BLaER1 (cell line): ENCODE data around the gene HOXC11.

Source experiments
- H3K27ac ChIP-seq: shearing (Covaris generic); formaldehyde crosslinking; 2 replicates; pipeline ENCODE4 v1.8.1; 2022
- H3K27me3 ChIP-seq: shearing (Covaris generic); formaldehyde crosslinking; 2 replicates; pipeline ENCODE4 v1.8.1; 2022
- H3K36me3 ChIP-seq: shearing (Covaris generic); formaldehyde crosslinking; 2 replicates; pipeline ENCODE4 v1.8.1; 2022
- H3K4me1 ChIP-seq: shearing (Covaris generic); formaldehyde crosslinking; 2 replicates; pipeline ENCODE4 v1.8.1; 2022
- H3K4me2 ChIP-seq: shearing (Covaris generic); formaldehyde crosslinking; 2 replicates; pipeline ENCODE4 v1.8.1; 2022
- H3K4me3 ChIP-seq: shearing (Covaris generic); formaldehyde crosslinking; 2 replicates; pipeline ENCODE4 v1.8.1; 2022
- H3K9ac ChIP-seq: shearing (Covaris generic); formaldehyde crosslinking; 2 replicates; pipeline ENCODE4 v1.8.1; 2022
- H3K9me3 ChIP-seq: shearing (Covaris generic); formaldehyde crosslinking; 2 replicates; pipeline ENCODE4 v1.8.1; 2022
- H4K20me1 ChIP-seq: shearing (Covaris generic); formaldehyde crosslinking; 2 replicates; pipeline ENCODE4 v1.8.1; 2022
- Cebpa-rat ChIP-seq: shearing (Covaris generic); IDR thresholded peaks from 2 replicates; pipeline ENCODE4 v1.8.1; 2022

Gene HOXC11

DNA sequence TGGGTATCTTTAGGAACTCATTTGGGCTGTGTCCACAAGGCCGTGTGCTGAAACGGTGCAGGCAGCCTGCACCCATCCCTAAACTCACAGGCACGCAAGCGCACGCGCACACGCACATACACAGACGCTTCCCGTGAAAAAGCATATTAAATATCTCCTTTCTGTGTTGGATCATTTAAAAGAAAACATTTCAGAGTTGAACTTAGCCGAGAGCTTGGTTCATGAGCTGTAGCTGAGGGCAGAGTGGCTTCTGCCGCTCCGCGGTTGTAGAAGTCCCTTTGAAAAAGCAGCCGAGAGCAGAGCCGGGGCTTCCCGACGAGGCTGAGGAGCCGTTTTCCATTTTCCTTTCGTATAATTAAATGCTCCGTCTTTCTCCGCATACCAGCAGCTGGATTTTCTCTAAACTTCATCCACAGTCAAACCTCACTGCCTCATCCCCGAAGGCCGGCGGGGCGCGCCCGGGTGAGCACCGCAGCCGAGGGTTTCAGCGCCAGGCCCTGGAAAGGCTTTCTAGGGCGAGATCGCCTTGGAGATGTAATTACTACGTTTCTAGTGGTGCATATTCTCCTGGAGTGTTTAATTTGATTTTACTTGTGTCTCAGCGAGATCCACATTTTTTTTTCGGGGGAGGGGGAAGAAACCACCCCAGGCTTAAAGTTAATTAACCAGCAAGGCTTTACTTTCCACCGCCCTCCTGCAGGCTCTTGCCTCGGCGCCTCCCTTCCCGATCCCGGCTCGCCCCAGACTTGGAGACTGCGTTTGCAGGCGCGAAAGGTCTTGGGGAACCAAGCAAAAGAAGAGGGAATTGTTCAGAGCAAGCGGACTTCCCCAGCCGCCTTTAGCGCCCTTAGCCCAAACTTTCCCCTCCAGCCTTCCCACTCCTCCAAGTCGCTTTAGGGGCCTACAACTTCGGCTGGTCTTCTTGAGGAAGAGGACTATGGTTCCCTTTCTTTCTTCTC, 37.3 kb upstream of the HOXC11 start:
- TF ChIP-seq Cebpa-rat = no peak
- no peaks in the 10 kb centered on the region for H3K36me3 ChIP-seq
- peaks cover 92% of the 10 kb centered on the region for H4K20me1 ChIP-seq
- H3K4me2 ChIP-seq = no peak overlapping the region
- no peak overlapping the region for H3K27ac ChIP-seq
- H3K4me1 ChIP-seq = no peaks in the 10 kb centered on the region
- H3K9me3 ChIP-seq = peaks cover 44% of the 10 kb centered on the region
- peaks cover 100% of the 10 kb centered on the region for H3K27me3 ChIP-seq
- H3K9ac ChIP-seq = no peak overlapping the region
- no peak overlapping the region for H3K4me3 ChIP-seq

DNA sequence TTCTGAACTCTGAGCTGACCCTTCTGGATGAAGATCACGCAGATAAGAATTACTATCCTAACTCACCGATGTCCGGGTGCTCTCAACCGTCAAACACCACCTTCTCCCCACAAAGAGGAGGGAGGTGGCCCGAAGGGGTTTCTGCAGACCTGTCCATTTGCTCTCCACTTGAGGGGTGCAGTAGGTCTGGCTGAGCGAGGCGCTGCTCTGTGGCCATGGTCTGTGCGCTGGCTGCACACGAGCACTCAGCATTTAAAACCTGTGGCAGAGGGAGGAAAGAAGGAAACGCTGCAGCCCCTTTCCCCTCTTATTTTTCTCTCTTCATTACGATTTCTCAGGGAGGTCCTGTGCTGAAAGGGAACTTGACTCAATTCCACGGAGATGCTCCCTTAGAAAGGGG, 35.8 kb upstream of the HOXC11 start:
- peaks cover 100% of the 10 kb centered on the region for H3K27me3 ChIP-seq

DNA sequence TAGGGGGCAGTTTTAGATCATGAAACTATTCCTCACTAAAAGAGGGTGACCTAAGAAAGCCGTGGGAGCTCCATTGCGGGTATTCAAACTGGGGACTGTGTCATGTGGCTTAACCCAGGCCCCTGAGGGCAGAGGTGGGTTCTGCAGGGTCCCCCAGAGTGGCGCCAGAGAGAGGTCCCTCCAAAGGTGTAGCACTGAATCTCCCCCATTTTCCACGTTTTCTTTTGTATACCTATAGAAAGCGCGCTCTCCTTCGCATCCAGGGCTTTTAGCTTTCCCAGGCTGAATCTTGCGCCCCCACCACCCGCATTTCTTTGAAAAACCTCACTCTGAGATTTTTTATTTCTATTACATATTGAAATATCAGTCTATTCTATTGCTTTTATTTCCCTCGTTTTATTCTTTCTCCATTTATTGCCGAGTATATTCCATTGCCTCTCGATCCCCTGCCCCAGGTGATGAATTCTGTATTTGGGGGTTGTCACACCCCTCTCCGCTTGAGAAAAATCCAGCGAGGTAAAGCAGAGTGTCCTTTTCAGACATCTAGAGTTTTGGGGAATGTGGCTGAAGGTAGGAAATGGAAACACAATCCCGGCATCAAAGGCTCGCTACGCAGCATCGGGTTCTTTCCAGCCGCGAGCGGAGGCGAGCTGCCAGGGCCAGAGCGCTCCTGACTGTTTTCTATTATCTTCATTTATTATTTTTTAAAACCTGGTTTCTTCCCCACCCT, 35.2 kb upstream of the HOXC11 start:
- Histone ChIP-seq H3K36me3 (no peaks in the 10 kb centered on the region), H4K20me1 (peaks cover 81% of the 10 kb centered on the region), H3K27ac (no peak overlapping the region), H3K4me3 (no peak overlapping the region), H3K4me1 (no peaks in the 10 kb centered on the region), H3K9me3 (peaks cover 44% of the 10 kb centered on the region), H3K9ac (no peak overlapping the region), H3K4me2 (no peak overlapping the region), H3K27me3 (peaks cover 100% of the 10 kb centered on the region)
- no peak for TF ChIP-seq Cebpa-rat

More for the DNA sequence above, 35.8 kb upstream of the HOXC11 start:
- H3K9me3 ChIP-seq = peaks cover 40% of the 10 kb centered on the region
- no peaks in the 10 kb centered on the region for H3K4me1 ChIP-seq
- no peak overlapping the region for H3K4me3 ChIP-seq
- no peak for TF ChIP-seq Cebpa-rat
- no peaks in the 10 kb centered on the region for H3K36me3 ChIP-seq
- H3K9ac ChIP-seq = no peak overlapping the region
- H3K4me2 ChIP-seq = no peak overlapping the region
- no peak overlapping the region for H3K27ac ChIP-seq
- H4K20me1 ChIP-seq = peaks cover 84% of the 10 kb centered on the region

DNA sequence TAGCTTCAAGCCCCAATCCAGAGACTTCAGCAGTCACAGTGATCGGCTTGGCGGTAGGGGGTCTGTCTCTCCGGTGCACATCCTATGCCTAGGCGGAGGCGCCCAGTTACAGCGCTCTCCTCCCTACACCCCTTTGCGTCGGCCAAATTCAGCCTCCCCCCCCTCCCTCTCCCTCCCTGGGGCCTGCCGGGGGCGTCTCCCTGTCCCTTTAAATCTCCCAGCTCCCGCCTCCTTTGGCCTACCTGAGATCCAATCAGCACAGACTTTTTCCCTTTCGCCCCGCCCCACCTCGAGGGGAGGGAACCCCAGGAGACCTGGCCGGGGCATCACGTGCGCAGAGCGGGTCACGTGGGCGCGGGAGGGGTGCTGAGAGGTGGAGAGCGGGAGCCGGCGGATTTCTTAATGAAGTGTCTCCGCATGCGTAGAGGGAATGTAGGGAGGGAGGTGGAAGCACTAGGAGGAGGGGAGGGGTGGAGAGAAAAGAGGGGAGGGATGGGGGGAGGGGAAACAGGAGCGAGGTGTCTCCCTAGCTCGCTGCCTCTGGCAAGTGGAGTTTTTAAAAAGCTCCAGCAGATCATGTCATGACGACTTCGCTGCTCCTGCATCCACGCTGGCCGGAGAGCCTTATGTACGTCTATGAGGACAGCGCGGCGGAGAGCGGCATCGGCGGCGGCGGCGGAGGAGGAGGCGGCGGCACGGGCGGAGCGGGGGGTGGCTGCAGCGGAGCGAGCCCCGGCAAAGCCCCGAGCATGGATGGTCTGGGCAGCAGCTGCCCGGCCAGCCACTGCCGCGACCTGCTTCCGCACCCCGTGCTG, 34.4 kb upstream of the HOXC11 start, which contains the start of gene HOXC13:
TSS of gene HOXC13 (plus strand) at position 506 of the 815 bp plus-strand sequence. CDS start at position 582, 76 bp downstream.
- H3K4me3 ChIP-seq = no peak within 1 kb of the TSS
- peaks cover 81% of the 10 kb centered on the region for H4K20me1 ChIP-seq
- peaks cover 46% of the 10 kb centered on the region for H3K9me3 ChIP-seq
- no peak within 1 kb of the TSS for H3K9ac ChIP-seq
- no peaks in the 10 kb centered on the region for H3K4me1 ChIP-seq
- no peak within 1 kb of the TSS for H3K4me2 ChIP-seq
- H3K27me3 ChIP-seq = peaks cover 100% of the 10 kb centered on the region
- TF ChIP-seq Cebpa-rat = no peak
- no peaks in the 10 kb centered on the region for H3K36me3 ChIP-seq
- no peak within 1 kb of the TSS for H3K27ac ChIP-seq

DNA sequence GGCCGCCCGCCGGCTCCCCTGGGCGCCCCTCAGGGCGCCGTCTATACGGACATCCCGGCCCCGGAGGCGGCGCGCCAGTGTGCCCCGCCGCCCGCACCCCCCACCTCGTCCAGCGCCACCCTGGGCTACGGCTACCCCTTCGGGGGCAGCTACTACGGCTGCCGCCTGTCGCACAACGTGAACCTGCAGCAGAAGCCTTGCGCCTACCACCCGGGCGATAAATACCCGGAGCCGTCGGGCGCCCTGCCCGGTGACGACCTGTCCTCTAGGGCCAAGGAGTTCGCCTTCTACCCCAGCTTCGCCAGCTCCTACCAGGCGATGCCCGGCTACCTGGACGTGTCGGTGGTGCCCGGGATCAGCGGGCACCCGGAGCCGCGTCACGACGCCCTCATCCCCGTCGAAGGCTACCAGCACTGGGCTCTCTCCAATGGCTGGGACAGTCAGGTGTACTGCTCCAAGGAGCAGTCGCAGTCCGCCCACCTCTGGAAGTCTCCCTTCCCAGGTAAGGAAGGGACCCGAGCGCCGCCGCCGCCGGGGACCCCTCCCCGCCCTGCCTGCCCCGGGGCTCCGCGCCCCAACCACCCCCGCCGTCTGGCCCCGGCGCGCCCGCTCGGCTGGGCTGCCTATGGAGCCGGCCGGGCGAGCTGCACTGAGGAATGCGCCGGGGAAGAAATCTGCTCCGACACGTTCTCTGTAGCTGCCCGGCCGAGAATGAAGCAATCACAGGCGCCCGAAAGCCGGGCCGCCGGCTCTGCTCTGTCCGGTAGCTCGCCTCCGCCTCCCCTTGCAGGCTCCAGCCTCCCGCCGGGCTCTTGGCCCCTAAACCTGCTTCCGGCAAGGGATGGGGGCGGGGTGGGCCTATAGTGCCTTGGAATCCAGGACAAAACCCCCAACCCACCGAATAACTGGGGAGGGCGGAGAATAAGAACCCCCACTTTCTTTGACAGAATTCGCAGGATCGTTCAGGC, 33.5 kb upstream of the HOXC11 start:
- peaks cover 81% of the 10 kb centered on the region for H4K20me1 ChIP-seq
- H3K4me2 ChIP-seq = no peak overlapping the region
- H3K4me3 ChIP-seq = no peak overlapping the region

DNA sequence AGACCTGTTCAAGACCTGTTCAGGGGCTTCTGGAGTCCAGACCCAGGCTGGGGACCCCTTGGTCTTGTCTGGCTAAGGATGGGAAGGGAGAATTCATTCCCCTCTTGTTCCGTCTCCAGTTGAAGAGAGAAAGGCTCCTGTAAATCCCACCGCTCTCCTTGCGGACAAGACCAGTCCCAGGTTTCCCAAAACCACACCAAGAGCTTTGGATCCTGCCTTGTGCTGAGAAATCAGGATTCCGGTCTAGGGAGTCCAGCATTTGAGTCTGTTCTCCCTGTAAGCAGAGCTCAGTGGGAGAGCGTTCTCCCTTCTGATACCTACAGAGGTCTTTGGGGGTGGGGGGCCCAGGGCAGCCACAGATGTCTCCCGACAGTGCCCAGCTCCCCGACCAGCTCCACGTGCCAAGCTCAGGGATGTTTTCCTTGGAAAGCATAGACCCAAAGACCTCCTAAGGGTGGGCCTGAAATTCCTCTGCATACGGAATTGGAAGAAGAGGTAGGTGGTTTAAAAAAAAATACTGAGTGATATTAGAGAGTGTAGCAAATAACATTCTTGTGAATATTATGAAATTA, 32.4 kb upstream of the HOXC11 start:
- Histone ChIP-seq H3K27me3 (peaks cover 100% of the 10 kb centered on the region), H3K27ac (no peak overlapping the region), H4K20me1 (peaks cover 81% of the 10 kb centered on the region), H3K4me1 (no peaks in the 10 kb centered on the region), H3K9ac (no peak overlapping the region), H3K4me2 (no peak overlapping the region), H3K36me3 (no peaks in the 10 kb centered on the region), H3K4me3 (no peak overlapping the region), H3K9me3 (peaks cover 55% of the 10 kb centered on the region)
- TF ChIP-seq Cebpa-rat = no peak

More for the DNA sequence above, 33.5 kb upstream of the HOXC11 start:
- TF ChIP-seq Cebpa-rat = no peak
- Histone ChIP-seq H3K4me1 (no peaks in the 10 kb centered on the region), H3K27me3 (peaks cover 100% of the 10 kb centered on the region), H3K27ac (no peak overlapping the region), H3K9ac (no peak overlapping the region), H3K9me3 (peaks cover 45% of the 10 kb centered on the region), H3K36me3 (no peaks in the 10 kb centered on the region)

DNA sequence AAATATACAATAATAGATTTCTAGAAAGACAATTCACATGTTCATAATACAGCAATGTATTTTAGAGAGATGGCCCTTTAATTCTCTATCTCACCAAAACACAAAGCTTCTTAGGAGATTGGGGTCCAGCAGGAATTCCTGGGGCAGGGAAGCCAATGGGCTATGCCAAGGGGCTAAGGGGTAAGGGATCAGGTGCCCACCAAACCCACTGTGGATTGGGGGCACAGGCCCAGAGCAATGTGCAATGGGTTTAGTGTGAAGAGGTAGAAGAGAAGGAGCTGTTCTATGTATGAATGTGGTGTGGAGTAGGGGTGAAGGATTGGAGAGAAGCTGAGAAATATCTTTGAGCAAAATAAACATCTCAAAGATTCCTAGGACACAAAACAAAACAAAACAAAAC, 31.7 kb upstream of the HOXC11 start:
- Histone ChIP-seq H3K9ac (no peak overlapping the region), H3K36me3 (no peaks in the 10 kb centered on the region), H3K4me2 (no peak overlapping the region), H3K4me3 (no peak overlapping the region), H4K20me1 (peaks cover 81% of the 10 kb centered on the region), H3K9me3 (peaks cover 59% of the 10 kb centered on the region), H3K27ac (no peak overlapping the region), H3K27me3 (peaks cover 100% of the 10 kb centered on the region), H3K4me1 (no peaks in the 10 kb centered on the region)
- no peak for TF ChIP-seq Cebpa-rat

DNA sequence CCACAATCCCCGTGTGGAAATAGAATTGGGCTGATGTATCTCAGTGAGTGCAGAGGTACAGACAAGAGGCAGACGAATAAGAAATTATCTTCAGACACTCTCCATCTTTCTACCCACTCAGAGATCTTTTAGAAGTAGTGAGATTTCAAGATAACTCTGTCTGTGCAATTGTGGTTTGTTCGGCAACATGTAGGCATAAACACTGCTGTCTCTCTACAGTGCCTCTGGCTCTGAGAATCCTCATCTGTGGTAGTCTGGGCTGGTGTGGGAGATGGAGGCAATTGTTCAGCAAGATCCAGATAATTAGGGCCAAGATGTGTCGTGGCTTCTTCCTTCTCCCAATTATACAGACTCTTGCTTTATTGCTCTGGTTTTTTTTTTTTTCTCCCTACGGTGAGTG, 31.2 kb upstream of the HOXC11 start:
- H3K36me3 ChIP-seq = no peaks in the 10 kb centered on the region
- H3K9ac ChIP-seq = no peak overlapping the region
- H3K9me3 ChIP-seq = peaks cover 59% of the 10 kb centered on the region
- H4K20me1 ChIP-seq = peaks cover 82% of the 10 kb centered on the region
- no peaks in the 10 kb centered on the region for H3K4me1 ChIP-seq
- no peak overlapping the region for H3K4me2 ChIP-seq
- no peak overlapping the region for H3K4me3 ChIP-seq
- H3K27me3 ChIP-seq = peaks cover 100% of the 10 kb centered on the region
- no peak overlapping the region for H3K27ac ChIP-seq
- no peak for TF ChIP-seq Cebpa-rat
